ENCODE results near the gene USP6NL.

The USP6NL gene

DNA sequence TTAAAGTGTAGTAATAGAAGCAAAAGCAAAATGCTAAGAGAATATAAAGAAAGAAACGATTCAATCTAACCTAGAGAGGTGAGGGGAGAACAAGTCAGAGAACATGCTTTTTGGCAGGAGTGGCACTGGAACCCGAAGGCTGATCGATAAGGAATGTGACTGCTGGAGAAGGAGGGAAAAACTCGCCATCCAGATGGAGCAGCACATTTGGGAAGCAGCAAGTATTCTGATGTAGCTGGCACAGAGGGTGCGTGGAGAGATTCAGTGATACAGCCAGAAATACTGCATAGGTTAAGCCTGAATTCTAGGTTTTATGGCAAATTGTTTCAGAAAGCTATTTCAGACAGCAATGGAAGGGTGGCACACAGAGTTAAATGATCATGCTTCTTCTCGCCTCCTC is 42.0 kb downstream of the USP6NL start:
- Histone ChIP-seq H3K9me3 (ENCODE audit: insufficient read depth, low read length) (no peaks in the 10 kb centered on the region), H3K9ac (ENCODE audit: low read length) (no peak overlapping the region), H3K4me3 (ENCODE audit: low read length) (no peak overlapping the region), H3K27ac (ENCODE audit: low read length) (no peak overlapping the region), H2AFZ (ENCODE audit: low read depth, low read length) (no peak overlapping the region), H3K4me1 (ENCODE audit: low read length) (peaks cover 11% of the 10 kb centered on the region), H3K79me2 (ENCODE audit: low read length) (peaks cover 21% of the 10 kb centered on the region), H3K27me3 (ENCODE audit: low read depth, low read length) (no peaks in the 10 kb centered on the region), H3K4me2 (ENCODE audit: low read length) (no peak overlapping the region), H4K20me1 (ENCODE audit: insufficient read depth, low read length) (peaks cover 3% of the 10 kb centered on the region; the same call in 1 of the 2 replicates), H3K36me3 (replicated peaks; ENCODE audit: low read depth, low read length) (no peaks in the 10 kb centered on the region)
- no peak for TF ChIP-seq EZH2phosphoT487 (IDR thresholded peaks at IDR 0.05; ENCODE audit: low read depth)
- no peak for TF ChIP-seq CTCF (IDR thresholded peaks at IDR 0.05; ENCODE audit: low read depth, low read length)

DNA sequence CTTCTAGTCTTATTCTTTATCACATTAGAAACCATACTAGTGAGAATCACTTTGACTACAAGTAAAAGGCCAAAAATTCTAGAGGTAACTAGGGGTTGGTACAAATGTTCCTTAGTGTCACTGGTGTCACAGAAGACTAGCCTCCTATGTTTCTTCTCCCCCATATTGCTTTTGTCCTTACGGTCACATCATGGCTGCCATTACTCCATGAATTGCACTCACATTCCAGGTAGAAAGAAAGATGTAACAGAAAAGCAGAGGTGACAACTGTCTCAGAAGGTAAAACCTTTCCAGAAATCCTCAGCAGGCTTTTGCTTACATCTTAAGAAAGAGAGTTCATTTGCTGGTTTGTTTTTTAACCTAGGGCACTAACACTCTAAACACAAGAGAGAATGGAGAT is 42.9 kb downstream of the USP6NL start:
- no peak for TF ChIP-seq EZH2phosphoT487 (IDR thresholded peaks at IDR 0.05; ENCODE audit: low read depth)
- TF ChIP-seq CTCF (IDR thresholded peaks at IDR 0.05; ENCODE audit: low read depth, low read length) = no peak
- Histone ChIP-seq H3K9ac (ENCODE audit: low read length) (no peak overlapping the region), H3K4me1 (ENCODE audit: low read length) (peaks cover 5% of the 10 kb centered on the region), H2AFZ (ENCODE audit: low read depth, low read length) (no peak overlapping the region), H3K27me3 (ENCODE audit: low read depth, low read length) (no peaks in the 10 kb centered on the region), H3K4me2 (ENCODE audit: low read length) (no peak overlapping the region), H3K27ac (ENCODE audit: low read length) (no peak overlapping the region), H4K20me1 (ENCODE audit: insufficient read depth, low read length) (peaks cover 3% of the 10 kb centered on the region; the same call in 1 of the 2 replicates), H3K4me3 (ENCODE audit: low read length) (no peak overlapping the region), H3K36me3 (replicated peaks; ENCODE audit: low read depth, low read length) (no peaks in the 10 kb centered on the region), H3K9me3 (ENCODE audit: insufficient read depth, low read length) (no peaks in the 10 kb centered on the region), H3K79me2 (ENCODE audit: low read length) (peaks cover 22% of the 10 kb centered on the region)

- Histone ChIP-seq H3K27me3 (ENCODE audit: low read depth, low read length) (no peaks in the 10 kb centered on the region), H2AFZ (ENCODE audit: low read depth, low read length) (no peak overlapping the region), H3K4me2 (ENCODE audit: low read length) (no peak overlapping the region), H3K4me3 (ENCODE audit: low read length) (no peak overlapping the region), H3K9me3 (ENCODE audit: insufficient read depth, low read length) (no peaks in the 10 kb centered on the region), H3K36me3 (replicated peaks; ENCODE audit: low read depth, low read length) (no peaks in the 10 kb centered on the region), H3K27ac (ENCODE audit: low read length) (no peak overlapping the region), H3K4me1 (ENCODE audit: low read length) (peaks cover 13% of the 10 kb centered on the region), H3K79me2 (ENCODE audit: low read length) (peaks cover 21% of the 10 kb centered on the region), H4K20me1 (ENCODE audit: insufficient read depth, low read length) (no peaks in the 10 kb centered on the region; the same call in 1 of the 2 replicates), H3K9ac (ENCODE audit: low read length) (no peak overlapping the region)
- no peak for TF ChIP-seq EZH2phosphoT487 (IDR thresholded peaks at IDR 0.05; ENCODE audit: low read depth)
- no peak for TF ChIP-seq CTCF (IDR thresholded peaks at IDR 0.05; ENCODE audit: low read depth, low read length)
Observed at GRCh38 chr10:11564741-11565140, 46.7 kb downstream of the USP6NL start.

GRCh38 chr10:11563936-11564335 is 47.5 kb downstream of the USP6NL start:
- Histone ChIP-seq H3K9me3 (ENCODE audit: insufficient read depth, low read length) (no peaks in the 10 kb centered on the region), H4K20me1 (ENCODE audit: insufficient read depth, low read length) (no peaks in the 10 kb centered on the region; the same call in 1 of the 2 replicates), H3K4me1 (ENCODE audit: low read length) (peaks cover 18% of the 10 kb centered on the region), H3K4me2 (ENCODE audit: low read length) (no peak overlapping the region), H2AFZ (ENCODE audit: low read depth, low read length) (no peak overlapping the region), H3K27me3 (ENCODE audit: low read depth, low read length) (no peaks in the 10 kb centered on the region), H3K79me2 (ENCODE audit: low read length) (peaks cover 23% of the 10 kb centered on the region), H3K9ac (ENCODE audit: low read length) (no peak overlapping the region), H3K36me3 (replicated peaks; ENCODE audit: low read depth, low read length) (no peaks in the 10 kb centered on the region), H3K4me3 (ENCODE audit: low read length) (no peak overlapping the region), H3K27ac (ENCODE audit: low read length) (no peak overlapping the region)
- TF ChIP-seq CTCF (IDR thresholded peaks at IDR 0.05; ENCODE audit: low read depth, low read length) = no peak
- TF ChIP-seq EZH2phosphoT487 (IDR thresholded peaks at IDR 0.05; ENCODE audit: low read depth) = no peak
